WTC11 (cell line): ENCODE measurements around the gene CDH13. TPM values are rescaled to one million over a fixed set of nuclear protein-coding genes. Genes with fewer than 3 reads are reported as not detected.

ENCODE experiments used
- ATAC-seq: fragments of 200-7000 bp; cut with Tn5 transposase; 2 replicates; pipeline ENCODE4 v1.10.0; 2021; ENCODE audit warnings: mild to moderate bottlenecking, moderate library complexity
- CTCF ChIA-PET: fragments of 300-600 bp; sonication (Branson Sonifier 250); formaldehyde crosslinking; loops from one replicate; lab custom pipeline; 2021; ENCODE audit warnings: antibody characterized with exemption; lab: Charles Lee
- POLR2A ChIA-PET: fragments of 350-600 bp; sonication (Branson Sonifier 250); formaldehyde crosslinking; loops from one replicate; lab custom pipeline; 2021; ENCODE audit warnings: antibody characterized with exemption; lab: Charles Lee
- DNase-seq: peaks from one replicate; pipeline ENCODE4 v3.0.0; 2021; ENCODE audit warnings: low spot score
- H3K27ac Mint-ChIP-seq: 2 replicates; pipeline ENCODE4 v1.8.0; 2021; ENCODE audit warnings: mixed read lengths
- H3K27me3 Mint-ChIP-seq: 2 replicates; pipeline ENCODE4 v1.8.0; 2021; ENCODE audit warnings: low read depth, mild to moderate bottlenecking, moderate library complexity, mixed read lengths
- H3K36me3 Mint-ChIP-seq: 2 replicates; pipeline ENCODE4 v1.8.0; 2021; ENCODE audit warnings: mixed read lengths
- H3K4me1 Mint-ChIP-seq: 2 replicates; pipeline ENCODE4 v1.8.0; 2022; ENCODE audit warnings: mixed read lengths
- H3K4me3 Mint-ChIP-seq: 2 replicates; pipeline ENCODE4 v1.8.0; 2021; ENCODE audit warnings: mild to moderate bottlenecking, moderate library complexity, mixed read lengths
- H3K9me3 Mint-ChIP-seq: 2 replicates; pipeline ENCODE4 v1.8.0; 2021; ENCODE audit warnings: mixed read lengths
- CTCF ChIP-seq: fragments of 200-600 bp; IDR thresholded peaks from 2 replicates; pipeline ENCODE4 v1.8.0; 2022; ENCODE audit warnings: antibody characterized with exemption
- ELF4 ChIP-seq: sonication (generic); formaldehyde crosslinking; IDR thresholded peaks from 2 replicates; pipeline ENCODE4 v1.8.1; 2022; ENCODE audit warnings: low read depth, mild to moderate bottlenecking, moderate library complexity, missing genetic modification reagents
- HMGA2 ChIP-seq: fragments of 250-450 bp; sonication (Bioruptor Pico); IDR thresholded peaks from 2 replicates; pipeline ENCODE4 v1.4.0; 2021; ENCODE audit warnings: mild to moderate bottlenecking, moderate library complexity
- IRF1 ChIP-seq: sonication (generic); formaldehyde crosslinking; IDR thresholded peaks from 2 replicates; pipeline ENCODE4 v1.8.0; 2023; ENCODE audit warnings: missing genetic modification reagents
- SOX15 ChIP-seq: fragments of 250-450 bp; sonication (Bioruptor Pico); IDR thresholded peaks from 2 replicates; pipeline ENCODE4 v1.9.0; 2021; ENCODE audit warnings: mild to moderate bottlenecking
- TCF7 ChIP-seq: sonication (generic); formaldehyde crosslinking; IDR thresholded peaks from 2 replicates; pipeline ENCODE4 v1.8.0; 2022; ENCODE audit warnings: mild to moderate bottlenecking, low read depth, missing genetic modification reagents, moderate library complexity
- USF2 ChIP-seq: sonication (generic); formaldehyde crosslinking; IDR thresholded peaks from 2 replicates; pipeline ENCODE4 v1.8.1; 2023; ENCODE audit warnings: mild to moderate bottlenecking, missing genetic modification reagents, moderate library complexity
- ZBTB21 ChIP-seq: sonication (generic); formaldehyde crosslinking; IDR thresholded peaks from 2 replicates; pipeline ENCODE4 v1.8.1; 2023; ENCODE audit warnings: mild to moderate bottlenecking, missing genetic modification reagents, borderline replicate concordance
- ZNF121 ChIP-seq: sonication (generic); formaldehyde crosslinking; IDR thresholded peaks from 2 replicates; pipeline ENCODE4 v1.8.0; 2023; ENCODE audit warnings: missing genetic modification reagents
- ZNF263 ChIP-seq: sonication (generic); formaldehyde crosslinking; IDR thresholded peaks from 2 replicates; pipeline ENCODE4 v1.8.1; 2022; ENCODE audit warnings: low read depth, mild to moderate bottlenecking, moderate library complexity, missing genetic modification reagents
- ZNF423 ChIP-seq: fragments of 250-450 bp; sonication (Bioruptor Pico); IDR thresholded peaks from 2 replicates; pipeline ENCODE4 v2.1.2; 2022; ENCODE audit warnings: mild to moderate bottlenecking, moderate library complexity
- total RNA-seq: library from RNA; stranded (reverse); gene quantifications from 3 replicates; pipeline ENCODE4 v1.2.3, GENCODE V29; 2021
- TF ChIP-seq, protein P1 (sequence below): fragments of 250-450 bp; sonication (Bioruptor Pico); IDR thresholded peaks from 2 replicates; pipeline ENCODE4 v1.9.0; 2021; ENCODE audit warnings: mild to moderate bottlenecking
- TF ChIP-seq, protein P2 (sequence below): sonication (generic); formaldehyde crosslinking; IDR thresholded peaks from 2 replicates; pipeline ENCODE4 v1.8.0; 2022; ENCODE audit warnings: mild to moderate bottlenecking, missing genetic modification reagents
- TF ChIP-seq, protein P3 (sequence below): sonication (generic); formaldehyde crosslinking; conservative IDR thresholded peaks from 2 replicates; pipeline ENCODE4 v1.8.1; 2023; ENCODE audit warnings: mild to moderate bottlenecking, low read depth, missing genetic modification reagents, moderate library complexity

Gene CDH13
- total RNA-seq, 1 experiment from 2014 or later, result 0.81 TPM

- POLR2A ChIA-PET, result no interaction called here
- no peaks in the 10 kb centered on the region for H3K36me3 Mint-ChIP-seq
- CTCF ChIA-PET, result no interaction called here
- no peaks in the 10 kb centered on the region for H3K27me3 Mint-ChIP-seq
- H3K4me1 Mint-ChIP-seq, result no peaks in the 10 kb centered on the region
- DNase-seq, result no peak
- H3K9me3 Mint-ChIP-seq, result no peaks in the 10 kb centered on the region
- no peak for TF ChIP-seq CTCF
- TF ChIP-seq ZNF121 (CRISPR knock-in tag), result no peak
- no peak for TF ChIP-seq ZNF423 (CRISPR knock-in tag)
- TF ChIP-seq ZNF263 (CRISPR knock-in tag), result no peak
- TF ChIP-seq ZBTB21 (CRISPR knock-in tag), result no peak
- H3K4me3 Mint-ChIP-seq, result no peak overlapping the region
- ATAC-seq, result no peak
- no peak overlapping the region for H3K27ac Mint-ChIP-seq
These were observed 329.1 kb downstream of the CDH13 start for GRCh38 chr16:82955741-82956348.

- ChIA-PET CTCF (no interaction called here), POLR2A (no interaction called here)
- Mint-ChIP-seq H3K4me1 (no peaks in the 10 kb centered on the region), H3K4me3 (no peak overlapping the region), H3K27me3 (no peaks in the 10 kb centered on the region), H3K36me3 (no peaks in the 10 kb centered on the region), H3K27ac (no peak overlapping the region), H3K9me3 (no peaks in the 10 kb centered on the region)
- DNase-seq (no peak), ATAC-seq (no peak)
- TF ChIP-seq, protein P1, sequence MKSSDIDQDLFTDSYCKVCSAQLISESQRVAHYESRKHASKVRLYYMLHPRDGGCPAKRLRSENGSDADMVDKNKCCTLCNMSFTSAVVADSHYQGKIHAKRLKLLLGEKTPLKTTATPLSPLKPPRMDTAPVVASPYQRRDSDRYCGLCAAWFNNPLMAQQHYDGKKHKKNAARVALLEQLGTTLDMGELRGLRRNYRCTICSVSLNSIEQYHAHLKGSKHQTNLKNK, result no peak
- TF ChIP-seq USF2 (no peak), ZNF263 (CRISPR knock-in tag) (no peak), IRF1 (CRISPR knock-in tag) (no peak)
These were observed 330.4 kb downstream of the CDH13 start for GRCh38 chr16:82957212-82957611.

DNA sequence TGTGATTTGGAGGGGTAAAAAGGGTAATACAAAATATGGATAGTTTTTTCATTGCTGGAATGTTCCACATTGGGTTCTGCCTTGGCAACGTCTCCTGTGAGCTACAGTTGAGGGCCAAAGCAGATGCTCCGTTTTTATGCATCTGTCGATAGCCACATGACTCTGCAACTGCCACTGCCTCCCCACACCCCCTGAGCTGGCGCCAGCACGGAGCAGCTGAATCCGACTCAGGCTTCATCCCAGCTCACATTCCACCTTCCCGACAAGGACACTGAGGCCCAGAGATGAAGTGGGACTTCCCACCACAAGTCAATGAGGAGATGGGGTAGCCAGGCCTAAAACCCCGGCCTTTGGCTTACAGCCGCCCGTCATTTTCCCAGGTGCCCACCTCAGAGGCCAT lies 334.1 kb downstream of the CDH13 start:
- CTCF ChIA-PET, result no interaction called here
- H3K9me3 Mint-ChIP-seq, result 0 out of 2 replicates have a peak, but pooled peaks cover 3% of the 10 kb centered on the region

GRCh38 chr16:82963653-82964052 lies 336.9 kb downstream of the CDH13 start:
- H3K36me3 Mint-ChIP-seq, result no peaks in the 10 kb centered on the region
- TF ChIP-seq, protein P2, sequence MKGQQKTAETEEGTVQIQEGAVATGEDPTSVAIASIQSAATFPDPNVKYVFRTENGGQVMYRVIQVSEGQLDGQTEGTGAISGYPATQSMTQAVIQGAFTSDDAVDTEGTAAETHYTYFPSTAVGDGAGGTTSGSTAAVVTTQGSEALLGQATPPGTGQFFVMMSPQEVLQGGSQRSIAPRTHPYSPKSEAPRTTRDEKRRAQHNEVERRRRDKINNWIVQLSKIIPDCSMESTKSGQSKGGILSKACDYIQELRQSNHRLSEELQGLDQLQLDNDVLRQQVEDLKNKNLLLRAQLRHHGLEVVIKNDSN (CRISPR knock-in tag), result no peak
- no peak for TF ChIP-seq SOX15 (CRISPR knock-in tag)
- TF ChIP-seq TCF7 (CRISPR knock-in tag), result no peak
- ATAC-seq, result no peak
- H3K9me3 Mint-ChIP-seq, result peaks cover 3% of the 10 kb centered on the region; the same call in 1 of the 2 replicates
- CTCF ChIA-PET, result no interaction called here
- H3K4me3 Mint-ChIP-seq, result no peak overlapping the region
- no peaks in the 10 kb centered on the region for H3K4me1 Mint-ChIP-seq
- no peaks in the 10 kb centered on the region for H3K27me3 Mint-ChIP-seq
- DNase-seq, result no peak
- H3K27ac Mint-ChIP-seq, result no peak overlapping the region
- POLR2A ChIA-PET, result no interaction called here

More for the DNA sequence above, 334.1 kb downstream of the CDH13 start:
- Mint-ChIP-seq H3K4me3 (no peak overlapping the region), H3K27me3 (no peaks in the 10 kb centered on the region), H3K4me1 (no peaks in the 10 kb centered on the region), H3K27ac (no peak overlapping the region), H3K36me3 (no peaks in the 10 kb centered on the region)
- DNase-seq, result no peak
- TF ChIP-seq, protein P3, sequence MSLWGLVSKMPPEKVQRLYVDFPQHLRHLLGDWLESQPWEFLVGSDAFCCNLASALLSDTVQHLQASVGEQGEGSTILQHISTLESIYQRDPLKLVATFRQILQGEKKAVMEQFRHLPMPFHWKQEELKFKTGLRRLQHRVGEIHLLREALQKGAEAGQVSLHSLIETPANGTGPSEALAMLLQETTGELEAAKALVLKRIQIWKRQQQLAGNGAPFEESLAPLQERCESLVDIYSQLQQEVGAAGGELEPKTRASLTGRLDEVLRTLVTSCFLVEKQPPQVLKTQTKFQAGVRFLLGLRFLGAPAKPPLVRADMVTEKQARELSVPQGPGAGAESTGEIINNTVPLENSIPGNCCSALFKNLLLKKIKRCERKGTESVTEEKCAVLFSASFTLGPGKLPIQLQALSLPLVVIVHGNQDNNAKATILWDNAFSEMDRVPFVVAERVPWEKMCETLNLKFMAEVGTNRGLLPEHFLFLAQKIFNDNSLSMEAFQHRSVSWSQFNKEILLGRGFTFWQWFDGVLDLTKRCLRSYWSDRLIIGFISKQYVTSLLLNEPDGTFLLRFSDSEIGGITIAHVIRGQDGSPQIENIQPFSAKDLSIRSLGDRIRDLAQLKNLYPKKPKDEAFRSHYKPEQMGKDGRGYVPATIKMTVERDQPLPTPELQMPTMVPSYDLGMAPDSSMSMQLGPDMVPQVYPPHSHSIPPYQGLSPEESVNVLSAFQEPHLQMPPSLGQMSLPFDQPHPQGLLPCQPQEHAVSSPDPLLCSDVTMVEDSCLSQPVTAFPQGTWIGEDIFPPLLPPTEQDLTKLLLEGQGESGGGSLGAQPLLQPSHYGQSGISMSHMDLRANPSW (CRISPR knock-in tag), result no peak
- TF ChIP-seq HMGA2 (CRISPR knock-in tag), result no peak
- no peak for TF ChIP-seq ELF4 (CRISPR knock-in tag)
- POLR2A ChIA-PET, result no interaction called here
- ATAC-seq, result no peak
